Measurements from ENCODE around the gene OR51B4. TPM values are rescaled to one million over a fixed set of nuclear protein-coding genes. Genes with fewer than 3 reads are reported as not detected.

The OR51B4 gene
- total and polyA plus RNA-seq, 2 experiments from 2014 or later = not detected

DNA sequence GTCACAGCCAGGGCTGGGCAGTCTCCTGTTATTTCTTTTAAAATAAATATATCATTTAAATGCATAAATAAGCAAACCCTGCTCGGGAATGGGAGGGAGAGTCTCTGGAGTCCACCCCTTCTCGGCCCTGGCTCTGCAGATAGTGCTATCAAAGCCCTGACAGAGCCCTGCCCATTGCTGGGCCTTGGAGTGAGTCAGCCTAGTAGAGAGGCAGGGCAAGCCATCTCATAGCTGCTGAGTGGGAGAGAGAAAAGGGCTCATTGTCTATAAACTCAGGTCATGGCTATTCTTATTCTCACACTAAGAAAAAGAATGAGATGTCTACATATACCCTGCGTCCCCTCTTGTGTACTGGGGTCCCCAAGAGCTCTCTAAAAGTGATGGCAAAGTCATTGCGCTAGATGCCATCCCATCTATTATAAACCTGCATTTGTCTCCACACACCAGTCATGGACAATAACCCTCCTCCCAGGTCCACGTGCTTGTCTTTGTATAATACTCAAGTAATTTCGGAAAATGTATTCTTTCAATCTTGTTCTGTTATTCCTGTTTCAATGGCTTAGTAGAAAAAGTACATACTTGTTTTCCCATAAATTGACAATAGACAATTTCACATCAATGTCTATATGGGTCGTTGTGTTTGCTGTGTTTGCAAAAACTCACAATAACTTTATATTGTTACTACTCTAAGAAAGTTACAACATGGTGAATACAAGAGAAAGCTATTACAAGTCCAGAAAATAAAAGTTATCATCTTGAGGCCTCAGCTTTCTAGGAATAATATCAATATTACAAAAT, 13.4 kb downstream of the OR51B4 start:
- no peaks in the 10 kb centered on the region for H3K27me3 Mint-ChIP-seq (ENCODE audit: insufficient read depth, low read depth, poor library complexity)
- Histone ChIP-seq H4K20me1 (replicated peaks; ENCODE audit: insufficient read depth) (no peaks in the 10 kb centered on the region), H3K4me2 (no peak overlapping the region), H3K4me3 (no peak overlapping the region), H3K27me3 (ENCODE audit: insufficient read depth) (no peaks in the 10 kb centered on the region), H2AFZ (no peak overlapping the region), H3K9me2 (ENCODE audit: insufficient read depth) (peaks cover 3% of the 10 kb centered on the region; the same call in 1 of the 2 replicates), H3K79me2 (replicated peaks; ENCODE audit: insufficient read depth) (no peaks in the 10 kb centered on the region), H3K36me3 (ENCODE audit: insufficient read depth) (no peaks in the 10 kb centered on the region), H3K4me1 (ENCODE audit: insufficient read depth) (no peaks in the 10 kb centered on the region), H3F3A (replicated peaks; ENCODE audit: low read depth) (no peaks in the 10 kb centered on the region), H3K27ac (ENCODE audit: low read depth) (no peak overlapping the region)
- H3K4me1 Mint-ChIP-seq = no peaks in the 10 kb centered on the region
- H3K9me3 Mint-ChIP-seq = no peaks in the 10 kb centered on the region
- H3K36me3 Mint-ChIP-seq (ENCODE audit: low read depth) = no peaks in the 10 kb centered on the region; the same call in 2 of the 3 replicates
- TF ChIP-seq ZNF114 (CRISPR knock-in tag; IDR thresholded peaks at IDR 0.05) (no peak), STAT1 (IDR thresholded peaks at IDR 0.05; ENCODE audit: unreplicated experiment) (no peak), POLR2AphosphoS5 (IDR thresholded peaks at IDR 0.05; ENCODE audit: low read depth) (no peak), EZH2phosphoT487 (IDR thresholded peaks at IDR 0.05; ENCODE audit: unreplicated experiment) (no peak), EZH2 (IDR thresholded peaks at IDR 0.05; ENCODE audit: low read depth, unreplicated experiment) (no peak), ZNF331 (CRISPR knock-in tag; IDR thresholded peaks at IDR 0.05; ENCODE audit: low read depth) (no peak), NANOG (IDR thresholded peaks at IDR 0.05; ENCODE audit: borderline replicate concordance) (no peak), JUNB (IDR thresholded peaks at IDR 0.05; ENCODE audit: unreplicated experiment) (no peak), CREB1 (CRISPR knock-in tag; IDR thresholded peaks at IDR 0.05; ENCODE audit: low read depth) (no peak)
- TF ChIP-seq, protein P1, sequence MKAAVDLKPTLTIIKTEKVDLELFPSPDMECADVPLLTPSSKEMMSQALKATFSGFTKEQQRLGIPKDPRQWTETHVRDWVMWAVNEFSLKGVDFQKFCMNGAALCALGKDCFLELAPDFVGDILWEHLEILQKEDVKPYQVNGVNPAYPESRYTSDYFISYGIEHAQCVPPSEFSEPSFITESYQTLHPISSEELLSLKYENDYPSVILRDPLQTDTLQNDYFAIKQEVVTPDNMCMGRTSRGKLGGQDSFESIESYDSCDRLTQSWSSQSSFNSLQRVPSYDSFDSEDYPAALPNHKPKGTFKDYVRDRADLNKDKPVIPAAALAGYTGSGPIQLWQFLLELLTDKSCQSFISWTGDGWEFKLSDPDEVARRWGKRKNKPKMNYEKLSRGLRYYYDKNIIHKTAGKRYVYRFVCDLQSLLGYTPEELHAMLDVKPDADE (IDR thresholded peaks at IDR 0.05) = no peak
- TF ChIP-seq, protein P2, sequence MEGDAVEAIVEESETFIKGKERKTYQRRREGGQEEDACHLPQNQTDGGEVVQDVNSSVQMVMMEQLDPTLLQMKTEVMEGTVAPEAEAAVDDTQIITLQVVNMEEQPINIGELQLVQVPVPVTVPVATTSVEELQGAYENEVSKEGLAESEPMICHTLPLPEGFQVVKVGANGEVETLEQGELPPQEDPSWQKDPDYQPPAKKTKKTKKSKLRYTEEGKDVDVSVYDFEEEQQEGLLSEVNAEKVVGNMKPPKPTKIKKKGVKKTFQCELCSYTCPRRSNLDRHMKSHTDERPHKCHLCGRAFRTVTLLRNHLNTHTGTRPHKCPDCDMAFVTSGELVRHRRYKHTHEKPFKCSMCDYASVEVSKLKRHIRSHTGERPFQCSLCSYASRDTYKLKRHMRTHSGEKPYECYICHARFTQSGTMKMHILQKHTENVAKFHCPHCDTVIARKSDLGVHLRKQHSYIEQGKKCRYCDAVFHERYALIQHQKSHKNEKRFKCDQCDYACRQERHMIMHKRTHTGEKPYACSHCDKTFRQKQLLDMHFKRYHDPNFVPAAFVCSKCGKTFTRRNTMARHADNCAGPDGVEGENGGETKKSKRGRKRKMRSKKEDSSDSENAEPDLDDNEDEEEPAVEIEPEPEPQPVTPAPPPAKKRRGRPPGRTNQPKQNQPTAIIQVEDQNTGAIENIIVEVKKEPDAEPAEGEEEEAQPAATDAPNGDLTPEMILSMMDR (conservative IDR thresholded peaks at IDR 0.05; ENCODE audit: low read depth in 2 of 2) = no peak
- TF ChIP-seq, protein P3, sequence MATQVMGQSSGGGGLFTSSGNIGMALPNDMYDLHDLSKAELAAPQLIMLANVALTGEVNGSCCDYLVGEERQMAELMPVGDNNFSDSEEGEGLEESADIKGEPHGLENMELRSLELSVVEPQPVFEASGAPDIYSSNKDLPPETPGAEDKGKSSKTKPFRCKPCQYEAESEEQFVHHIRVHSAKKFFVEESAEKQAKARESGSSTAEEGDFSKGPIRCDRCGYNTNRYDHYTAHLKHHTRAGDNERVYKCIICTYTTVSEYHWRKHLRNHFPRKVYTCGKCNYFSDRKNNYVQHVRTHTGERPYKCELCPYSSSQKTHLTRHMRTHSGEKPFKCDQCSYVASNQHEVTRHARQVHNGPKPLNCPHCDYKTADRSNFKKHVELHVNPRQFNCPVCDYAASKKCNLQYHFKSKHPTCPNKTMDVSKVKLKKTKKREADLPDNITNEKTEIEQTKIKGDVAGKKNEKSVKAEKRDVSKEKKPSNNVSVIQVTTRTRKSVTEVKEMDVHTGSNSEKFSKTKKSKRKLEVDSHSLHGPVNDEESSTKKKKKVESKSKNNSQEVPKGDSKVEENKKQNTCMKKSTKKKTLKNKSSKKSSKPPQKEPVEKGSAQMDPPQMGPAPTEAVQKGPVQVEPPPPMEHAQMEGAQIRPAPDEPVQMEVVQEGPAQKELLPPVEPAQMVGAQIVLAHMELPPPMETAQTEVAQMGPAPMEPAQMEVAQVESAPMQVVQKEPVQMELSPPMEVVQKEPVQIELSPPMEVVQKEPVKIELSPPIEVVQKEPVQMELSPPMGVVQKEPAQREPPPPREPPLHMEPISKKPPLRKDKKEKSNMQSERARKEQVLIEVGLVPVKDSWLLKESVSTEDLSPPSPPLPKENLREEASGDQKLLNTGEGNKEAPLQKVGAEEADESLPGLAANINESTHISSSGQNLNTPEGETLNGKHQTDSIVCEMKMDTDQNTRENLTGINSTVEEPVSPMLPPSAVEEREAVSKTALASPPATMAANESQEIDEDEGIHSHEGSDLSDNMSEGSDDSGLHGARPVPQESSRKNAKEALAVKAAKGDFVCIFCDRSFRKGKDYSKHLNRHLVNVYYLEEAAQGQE (IDR thresholded peaks at IDR 0.05; ENCODE audit: unreplicated experiment) = no peak
- TF ChIP-seq, protein P4, sequence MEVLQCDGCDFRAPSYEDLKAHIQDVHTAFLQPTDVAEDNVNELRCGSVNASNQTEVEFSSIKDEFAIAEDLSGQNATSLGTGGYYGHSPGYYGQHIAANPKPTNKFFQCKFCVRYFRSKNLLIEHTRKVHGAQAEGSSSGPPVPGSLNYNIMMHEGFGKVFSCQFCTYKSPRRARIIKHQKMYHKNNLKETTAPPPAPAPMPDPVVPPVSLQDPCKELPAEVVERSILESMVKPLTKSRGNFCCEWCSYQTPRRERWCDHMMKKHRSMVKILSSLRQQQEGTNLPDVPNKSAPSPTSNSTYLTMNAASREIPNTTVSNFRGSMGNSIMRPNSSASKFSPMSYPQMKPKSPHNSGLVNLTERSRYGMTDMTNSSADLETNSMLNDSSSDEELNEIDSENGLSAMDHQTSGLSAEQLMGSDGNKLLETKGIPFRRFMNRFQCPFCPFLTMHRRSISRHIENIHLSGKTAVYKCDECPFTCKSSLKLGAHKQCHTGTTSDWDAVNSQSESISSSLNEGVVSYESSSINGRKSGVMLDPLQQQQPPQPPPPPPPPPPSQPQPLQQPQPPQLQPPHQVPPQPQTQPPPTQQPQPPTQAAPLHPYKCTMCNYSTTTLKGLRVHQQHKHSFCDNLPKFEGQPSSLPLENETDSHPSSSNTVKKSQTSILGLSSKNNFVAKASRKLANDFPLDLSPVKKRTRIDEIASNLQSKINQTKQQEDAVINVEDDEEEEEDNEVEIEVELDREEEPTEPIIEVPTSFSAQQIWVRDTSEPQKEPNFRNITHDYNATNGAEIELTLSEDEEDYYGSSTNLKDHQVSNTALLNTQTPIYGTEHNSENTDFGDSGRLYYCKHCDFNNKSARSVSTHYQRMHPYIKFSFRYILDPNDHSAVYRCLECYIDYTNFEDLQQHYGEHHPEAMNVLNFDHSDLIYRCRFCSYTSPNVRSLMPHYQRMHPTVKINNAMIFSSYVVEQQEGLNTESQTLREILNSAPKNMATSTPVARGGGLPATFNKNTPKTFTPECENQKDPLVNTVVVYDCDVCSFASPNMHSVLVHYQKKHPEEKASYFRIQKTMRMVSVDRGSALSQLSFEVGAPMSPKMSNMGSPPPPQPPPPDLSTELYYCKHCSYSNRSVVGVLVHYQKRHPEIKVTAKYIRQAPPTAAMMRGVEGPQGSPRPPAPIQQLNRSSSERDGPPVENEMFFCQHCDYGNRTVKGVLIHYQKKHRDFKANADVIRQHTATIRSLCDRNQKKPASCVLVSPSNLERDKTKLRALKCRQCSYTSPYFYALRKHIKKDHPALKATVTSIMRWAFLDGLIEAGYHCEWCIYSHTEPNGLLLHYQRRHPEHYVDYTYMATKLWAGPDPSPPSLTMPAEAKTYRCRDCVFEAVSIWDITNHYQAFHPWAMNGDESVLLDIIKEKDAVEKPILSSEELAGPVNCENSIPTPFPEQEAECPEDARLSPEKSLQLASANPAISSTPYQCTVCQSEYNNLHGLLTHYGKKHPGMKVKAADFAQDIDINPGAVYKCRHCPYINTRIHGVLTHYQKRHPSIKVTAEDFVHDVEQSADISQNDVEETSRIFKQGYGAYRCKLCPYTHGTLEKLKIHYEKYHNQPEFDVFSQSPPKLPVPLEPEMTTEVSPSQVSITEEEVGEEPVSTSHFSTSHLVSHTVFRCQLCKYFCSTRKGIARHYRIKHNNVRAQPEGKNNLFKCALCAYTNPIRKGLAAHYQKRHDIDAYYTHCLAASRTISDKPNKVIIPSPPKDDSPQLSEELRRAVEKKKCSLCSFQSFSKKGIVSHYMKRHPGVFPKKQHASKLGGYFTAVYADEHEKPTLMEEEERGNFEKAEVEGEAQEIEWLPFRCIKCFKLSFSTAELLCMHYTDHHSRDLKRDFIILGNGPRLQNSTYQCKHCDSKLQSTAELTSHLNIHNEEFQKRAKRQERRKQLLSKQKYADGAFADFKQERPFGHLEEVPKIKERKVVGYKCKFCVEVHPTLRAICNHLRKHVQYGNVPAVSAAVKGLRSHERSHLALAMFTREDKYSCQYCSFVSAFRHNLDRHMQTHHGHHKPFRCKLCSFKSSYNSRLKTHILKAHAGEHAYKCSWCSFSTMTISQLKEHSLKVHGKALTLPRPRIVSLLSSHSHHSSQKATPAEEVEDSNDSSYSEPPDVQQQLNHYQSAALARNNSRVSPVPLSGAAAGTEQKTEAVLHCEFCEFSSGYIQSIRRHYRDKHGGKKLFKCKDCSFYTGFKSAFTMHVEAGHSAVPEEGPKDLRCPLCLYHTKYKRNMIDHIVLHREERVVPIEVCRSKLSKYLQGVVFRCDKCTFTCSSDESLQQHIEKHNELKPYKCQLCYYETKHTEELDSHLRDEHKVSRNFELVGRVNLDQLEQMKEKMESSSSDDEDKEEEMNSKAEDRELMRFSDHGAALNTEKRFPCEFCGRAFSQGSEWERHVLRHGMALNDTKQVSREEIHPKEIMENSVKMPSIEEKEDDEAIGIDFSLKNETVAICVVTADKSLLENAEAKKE (CRISPR knock-in tag; IDR thresholded peaks at IDR 0.05) = no peak
- H3K27ac Mint-ChIP-seq = no peak overlapping the region
- no peak overlapping the region for H3K4me3 Mint-ChIP-seq
- no peak for ATAC-seq
- no peak for DNase-seq (ENCODE audit: low spot score)
